MCF 10A (cell line): ENCODE measurements around the gene HPS1. TPM values are rescaled to one million over a fixed set of nuclear protein-coding genes. Genes with fewer than 3 reads are reported as not detected.

Source experiments
- BruUV-seq: library from RNA; stranded (reverse); fragments of 400-500 nt; replicated peaks from 2 replicates; lab custom pipeline; 2021; lab: Mats Ljungman, UMichigan
- CTCF ChIA-PET: fragments of 300-600 bp; sonication (Branson Sonifier 250); formaldehyde crosslinking; extraction: SDS; loops from one replicate; lab custom pipeline; 2021; ENCODE audit warnings: antibody characterized with exemption, inconsistent platforms; lab: Yijun Ruan, JAX
- POLR2A ChIA-PET: fragments of 300-600, 350-650 bp; sonication (Branson Sonifier 250); formaldehyde crosslinking; extraction: SDS; loops from one replicate; lab custom pipeline; 2020; ENCODE audit warnings: antibody characterized with exemption, inconsistent platforms; lab: Yijun Ruan, JAX
- DNase-seq: peaks from one replicate; pipeline ENCODE4 v3.0.0-alpha.2; 2018; ENCODE audit not compliant: unreplicated experiment
- H3K27ac Mint-ChIP-seq: one replicate; pipeline ENCODE4 v1.8.0; 2022; ENCODE audit warnings: mild to moderate bottlenecking, low read depth, mixed read lengths; ENCODE audit not compliant: unreplicated experiment
- H3K27me3 Mint-ChIP-seq: one replicate; pipeline ENCODE4 v1.8.0; 2022; ENCODE audit warnings: mixed read lengths; ENCODE audit not compliant: insufficient read depth, unreplicated experiment
- H3K36me3 Mint-ChIP-seq: one replicate; pipeline ENCODE4 v1.8.0; 2022; ENCODE audit warnings: mild to moderate bottlenecking, moderate library complexity, mixed read lengths; ENCODE audit not compliant: insufficient read depth, unreplicated experiment
- H3K4me1 Mint-ChIP-seq: one replicate; pipeline ENCODE4 v1.8.0; 2022; ENCODE audit warnings: mixed read lengths; ENCODE audit not compliant: insufficient read depth, unreplicated experiment
- H3K4me3 Mint-ChIP-seq: one replicate; pipeline ENCODE4 v1.8.0; 2022; ENCODE audit warnings: mild to moderate bottlenecking, moderate library complexity, mixed read lengths; ENCODE audit not compliant: unreplicated experiment
- H3K9me3 Mint-ChIP-seq: one replicate; pipeline ENCODE4 v1.8.0; 2022; ENCODE audit warnings: mixed read lengths; ENCODE audit not compliant: unreplicated experiment
- CTCF ChIP-seq: fragments of 200-600 bp; IDR thresholded peaks from one replicate; pipeline ENCODE4 v1.8.0; 2022; ENCODE audit warnings: antibody characterized with exemption, mild to moderate bottlenecking; ENCODE audit not compliant: unreplicated experiment
- intact Hi-C: fragments of 100-400 bp; cut with micrococcal nuclease; formaldehyde crosslinking; loops from 2 replicates; pipeline ENCODE4 v1.14.1; 2022
- total RNA-seq: library from RNA; stranded (reverse); gene quantifications from 2 replicates; pipeline ENCODE4 v1.2.3, GENCODE V29; 2022

HPS1 gene
- total RNA-seq, 1 experiment from 2014 or later = 41.8 TPM

- intact Hi-C loops = no loop called here
- Mint-ChIP-seq H3K4me3 (no peak overlapping the region), H3K9me3 (no peaks in the 10 kb centered on the region), H3K27ac (no peak overlapping the region), H3K4me1 (peaks cover 6% of the 10 kb centered on the region), H3K36me3 (peaks cover 64% of the 10 kb centered on the region), H3K27me3 (no peaks in the 10 kb centered on the region)
- no peak for TF ChIP-seq CTCF
- no peak for DNase-seq
- BruUV-seq = no TSS peak
- ChIA-PET CTCF (no interaction called here), POLR2A (no interaction called here)
Measured at GRCh38 chr10:98438715-98439114, 8.0 kb downstream of the HPS1 start.

- Mint-ChIP-seq H3K36me3 (peaks cover 56% of the 10 kb centered on the region), H3K27ac (no peak overlapping the region), H3K9me3 (no peaks in the 10 kb centered on the region), H3K27me3 (no peaks in the 10 kb centered on the region), H3K4me1 (no peaks in the 10 kb centered on the region), H3K4me3 (no peak overlapping the region)
- ChIA-PET CTCF (interaction anchor here (0.7 to 3.3 kb wide), 3 partner anchors 11 to 532 kb away, joined by 3 to 29 read pairs (median 3); no protein-coding TSS in a partner anchor), POLR2A (interaction anchor here (1.0 kb wide), 1 partner anchor 9 kb away, joined by 5 read pairs; no protein-coding TSS in a partner anchor)
- TF ChIP-seq CTCF = no peak
- BruUV-seq = no TSS peak
- no peak for DNase-seq
- intact Hi-C loops = no loop called here
Measured at GRCh38 chr10:98436704-98437103, 10.0 kb downstream of the HPS1 start.

GRCh38 chr10:98435178-98435577, 11.6 kb downstream of the HPS1 start:
- intact Hi-C loops = no loop called here
- Mint-ChIP-seq H3K4me3 (no peak overlapping the region), H3K27ac (no peak overlapping the region), H3K4me1 (no peaks in the 10 kb centered on the region), H3K36me3 (peaks cover 55% of the 10 kb centered on the region), H3K9me3 (no peaks in the 10 kb centered on the region), H3K27me3 (no peaks in the 10 kb centered on the region)
- CTCF ChIA-PET = interaction anchor here (0.8 to 3.3 kb wide), 3 partner anchors 8 to 127 kb away, joined by 4 to 29 read pairs (median 6); no protein-coding TSS in a partner anchor
- no peak for TF ChIP-seq CTCF
- POLR2A ChIA-PET = no interaction called here
- BruUV-seq = no TSS peak
- no peak for DNase-seq

- DNase-seq = no peak
- TF ChIP-seq CTCF = no peak
- no TSS peak for BruUV-seq
- H3K4me3 Mint-ChIP-seq = no peak overlapping the region
- H3K27ac Mint-ChIP-seq = no peak overlapping the region
- no peaks in the 10 kb centered on the region for H3K4me1 Mint-ChIP-seq
- H3K36me3 Mint-ChIP-seq = peaks cover 55% of the 10 kb centered on the region
- H3K27me3 Mint-ChIP-seq = no peaks in the 10 kb centered on the region
- CTCF ChIA-PET = interaction anchor here (0.6 to 3.3 kb wide), 4 partner anchors 9 to 126 kb away, joined by 3 to 29 read pairs (median 4); no protein-coding TSS in a partner anchor
- intact Hi-C loops = no loop called here
- H3K9me3 Mint-ChIP-seq = no peaks in the 10 kb centered on the region
- POLR2A ChIA-PET = interaction anchor here (0.7 kb wide), 1 partner anchor 688 kb away, joined by 3 read pairs; no protein-coding TSS in a partner anchor
Measured at GRCh38 chr10:98433881-98434732, 12.6 kb downstream of the HPS1 start.
